ENCODE results near the gene ZDHHC18. TPM values are rescaled to one million over a fixed set of nuclear protein-coding genes. Genes with fewer than 3 reads are reported as not detected.

ZDHHC18 gene, protein sequence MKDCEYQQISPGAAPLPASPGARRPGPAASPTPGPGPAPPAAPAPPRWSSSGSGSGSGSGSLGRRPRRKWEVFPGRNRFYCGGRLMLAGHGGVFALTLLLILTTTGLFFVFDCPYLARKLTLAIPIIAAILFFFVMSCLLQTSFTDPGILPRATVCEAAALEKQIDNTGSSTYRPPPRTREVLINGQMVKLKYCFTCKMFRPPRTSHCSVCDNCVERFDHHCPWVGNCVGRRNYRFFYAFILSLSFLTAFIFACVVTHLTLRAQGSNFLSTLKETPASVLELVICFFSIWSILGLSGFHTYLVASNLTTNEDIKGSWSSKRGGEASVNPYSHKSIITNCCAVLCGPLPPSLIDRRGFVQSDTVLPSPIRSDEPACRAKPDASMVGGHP
- polyA plus RNA-seq: 6.6 and 9.3 TPM in 2 replicates

DNA sequence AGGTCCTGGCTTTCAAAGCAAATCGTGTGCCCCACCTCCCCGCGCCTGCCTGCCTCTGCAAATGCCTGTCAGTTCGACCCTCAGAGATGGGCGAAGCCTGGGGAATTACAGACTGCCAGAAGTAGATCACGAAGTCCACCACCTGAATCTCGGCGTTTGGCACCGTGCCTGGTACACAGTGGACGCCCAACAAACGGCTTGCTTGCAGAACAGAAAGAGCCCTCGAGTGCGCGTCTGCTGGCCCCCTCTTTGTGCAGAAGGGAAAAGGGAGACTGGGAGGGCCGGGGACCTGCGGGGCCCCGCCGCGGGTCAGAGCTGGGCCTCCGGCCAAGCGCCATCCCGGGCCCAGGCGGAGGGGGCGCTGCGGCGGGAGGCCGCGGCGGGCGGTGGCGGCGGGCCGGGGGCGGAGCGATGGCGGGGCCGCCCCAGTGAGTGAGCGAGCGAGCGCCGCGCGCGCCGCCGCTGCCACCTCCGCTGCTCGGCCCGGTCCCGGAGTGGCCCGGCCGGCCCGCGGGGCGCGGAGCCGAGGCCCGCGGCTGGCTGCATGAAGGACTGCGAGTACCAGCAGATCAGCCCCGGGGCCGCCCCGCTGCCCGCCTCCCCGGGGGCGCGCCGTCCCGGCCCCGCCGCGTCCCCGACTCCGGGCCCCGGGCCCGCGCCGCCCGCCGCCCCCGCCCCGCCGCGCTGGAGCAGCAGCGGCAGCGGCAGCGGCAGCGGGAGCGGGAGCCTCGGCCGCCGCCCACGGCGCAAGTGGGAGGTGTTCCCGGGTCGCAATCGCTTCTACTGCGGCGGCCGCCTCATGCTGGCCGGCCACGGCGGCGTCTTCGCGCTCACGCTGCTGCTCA is at the start of gene ZDHHC18:
ZDHHC18 (plus strand) TSS at position 428 of the 845 bp plus-strand sequence; CDS start at position 545, 117 bp downstream.

DNA sequence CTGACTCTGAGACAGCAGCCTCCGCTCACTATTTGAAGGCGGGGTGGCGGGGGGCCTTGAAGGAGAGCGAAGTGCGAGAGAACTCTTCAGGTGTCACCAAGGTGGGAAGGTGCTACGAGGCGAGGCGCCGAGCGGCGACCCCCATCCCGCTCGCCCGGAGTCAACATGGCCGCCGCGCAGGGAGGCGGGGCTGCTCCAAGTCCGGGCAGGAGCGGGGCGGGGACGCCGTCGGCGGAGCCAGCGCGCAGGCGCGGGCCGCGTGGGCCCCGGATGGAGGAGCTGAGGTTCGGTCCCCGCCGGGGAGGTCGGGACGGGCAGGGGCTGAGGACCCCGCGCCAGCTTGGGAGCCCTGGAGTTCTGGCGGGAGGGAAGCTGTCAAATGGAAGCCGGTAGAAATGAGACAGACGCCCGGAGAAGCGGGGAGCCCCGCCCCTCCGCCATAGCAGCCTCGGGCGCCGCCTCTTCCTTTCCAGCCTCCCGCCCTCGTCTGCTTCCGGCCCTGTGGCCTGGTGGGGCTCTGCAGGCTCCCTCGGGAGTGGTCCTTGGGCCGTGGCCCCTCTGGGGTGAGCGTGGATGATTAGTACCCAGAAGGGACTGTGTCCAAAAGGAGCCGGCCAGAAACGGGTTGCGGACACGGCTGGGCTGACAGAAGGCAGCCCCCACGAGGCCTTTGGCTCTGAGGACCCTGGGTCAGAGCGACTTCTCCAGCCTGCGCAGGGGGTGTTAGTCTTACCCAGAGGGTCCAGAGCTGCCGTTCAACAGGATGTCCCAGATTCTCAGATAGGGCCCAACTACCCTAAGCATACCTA is 38.6 kb upstream of the ZDHHC18 start, which contains the start of gene PIGV:
PIGV (plus strand) TSS at position 245 of the 809 bp plus-strand sequence. CDS start 2,866 bp downstream, outside the sequence.

DNA sequence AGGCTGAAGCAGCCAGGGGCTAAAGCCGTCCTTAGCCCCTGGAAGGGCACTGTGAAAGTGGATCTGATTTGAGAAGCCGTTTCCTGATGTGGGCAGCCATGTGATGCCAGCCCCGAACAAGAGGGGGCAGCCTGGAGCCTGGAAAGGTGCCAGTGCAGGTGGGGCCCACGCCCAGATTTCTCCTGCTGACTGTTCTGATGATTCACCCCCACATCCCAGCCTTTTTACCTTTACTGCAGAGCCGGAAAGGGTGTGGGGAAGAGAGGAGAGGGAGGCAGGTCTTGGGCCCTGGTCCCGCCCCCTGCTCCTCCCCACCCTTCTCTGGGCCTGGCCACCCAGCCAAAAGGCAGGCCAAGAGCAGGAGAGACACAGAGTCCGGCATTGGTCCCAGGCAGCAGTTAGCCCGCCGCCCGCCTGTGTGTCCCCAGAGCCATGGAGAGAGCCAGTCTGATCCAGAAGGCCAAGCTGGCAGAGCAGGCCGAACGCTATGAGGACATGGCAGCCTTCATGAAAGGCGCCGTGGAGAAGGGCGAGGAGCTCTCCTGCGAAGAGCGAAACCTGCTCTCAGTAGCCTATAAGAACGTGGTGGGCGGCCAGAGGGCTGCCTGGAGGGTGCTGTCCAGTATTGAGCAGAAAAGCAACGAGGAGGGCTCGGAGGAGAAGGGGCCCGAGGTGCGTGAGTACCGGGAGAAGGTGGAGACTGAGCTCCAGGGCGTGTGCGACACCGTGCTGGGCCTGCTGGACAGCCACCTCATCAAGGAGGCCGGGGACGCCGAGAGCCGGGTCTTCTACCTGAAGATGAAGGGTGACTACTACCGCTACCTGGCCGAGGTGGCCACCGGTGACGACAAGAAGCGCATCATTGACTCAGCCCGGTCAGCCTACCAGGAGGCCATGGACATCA is 36.5 kb downstream of the ZDHHC18 start, which contains the start of gene SFN:
SFN (plus strand) TSS at position 369 of the 904 bp plus-strand sequence; CDS start at position 433, 64 bp downstream.

DNA sequence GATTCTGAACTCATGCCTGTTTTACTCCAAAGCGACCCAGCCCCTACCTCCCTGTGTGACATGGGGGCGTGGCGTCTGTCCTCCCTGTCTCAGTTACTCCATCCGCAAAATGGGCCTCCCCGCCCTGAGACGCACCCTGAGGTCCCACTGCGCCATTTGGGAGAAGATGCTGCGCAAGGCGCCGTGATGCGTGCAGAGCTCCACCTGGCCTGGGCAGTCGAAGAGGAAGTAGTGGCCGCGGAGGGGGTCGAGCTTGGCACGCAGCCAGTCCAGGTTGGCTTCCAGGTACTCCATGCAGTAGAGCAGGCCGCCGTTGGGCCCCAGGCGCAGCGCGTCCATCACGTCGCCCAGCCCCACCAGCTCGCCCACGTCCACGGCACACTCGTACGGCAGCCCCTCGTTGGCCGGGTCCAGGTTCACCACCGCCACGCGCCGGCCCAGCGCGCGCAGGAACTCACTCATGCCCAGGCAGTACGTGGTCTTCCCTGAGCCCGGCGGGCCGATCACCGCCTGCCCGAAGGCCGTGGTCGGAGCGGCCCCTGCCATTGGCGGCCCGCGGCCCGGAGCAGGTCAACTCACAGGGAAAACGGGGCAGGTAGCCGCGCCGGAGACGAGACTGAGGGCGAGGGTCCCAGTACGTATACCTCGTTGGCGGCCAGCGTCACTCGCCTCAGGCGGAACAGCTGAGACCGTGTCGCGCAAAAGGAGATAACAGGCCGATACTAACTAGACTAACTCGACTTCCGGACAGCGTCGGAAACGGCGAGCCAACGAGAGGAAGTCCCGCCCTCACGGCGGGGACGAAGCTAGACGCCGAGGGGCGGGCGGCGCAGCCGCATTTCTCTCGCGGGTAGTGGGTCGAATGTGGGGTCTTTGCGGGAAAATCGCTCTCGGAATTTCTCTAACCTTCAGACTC is 63.3 kb downstream of the ZDHHC18 start, which contains the start of gene GPN2:
GPN2 (minus strand) TSS at position 733 of the 916 bp plus-strand sequence; CDS start at position 546, 187 bp downstream.

DNA sequence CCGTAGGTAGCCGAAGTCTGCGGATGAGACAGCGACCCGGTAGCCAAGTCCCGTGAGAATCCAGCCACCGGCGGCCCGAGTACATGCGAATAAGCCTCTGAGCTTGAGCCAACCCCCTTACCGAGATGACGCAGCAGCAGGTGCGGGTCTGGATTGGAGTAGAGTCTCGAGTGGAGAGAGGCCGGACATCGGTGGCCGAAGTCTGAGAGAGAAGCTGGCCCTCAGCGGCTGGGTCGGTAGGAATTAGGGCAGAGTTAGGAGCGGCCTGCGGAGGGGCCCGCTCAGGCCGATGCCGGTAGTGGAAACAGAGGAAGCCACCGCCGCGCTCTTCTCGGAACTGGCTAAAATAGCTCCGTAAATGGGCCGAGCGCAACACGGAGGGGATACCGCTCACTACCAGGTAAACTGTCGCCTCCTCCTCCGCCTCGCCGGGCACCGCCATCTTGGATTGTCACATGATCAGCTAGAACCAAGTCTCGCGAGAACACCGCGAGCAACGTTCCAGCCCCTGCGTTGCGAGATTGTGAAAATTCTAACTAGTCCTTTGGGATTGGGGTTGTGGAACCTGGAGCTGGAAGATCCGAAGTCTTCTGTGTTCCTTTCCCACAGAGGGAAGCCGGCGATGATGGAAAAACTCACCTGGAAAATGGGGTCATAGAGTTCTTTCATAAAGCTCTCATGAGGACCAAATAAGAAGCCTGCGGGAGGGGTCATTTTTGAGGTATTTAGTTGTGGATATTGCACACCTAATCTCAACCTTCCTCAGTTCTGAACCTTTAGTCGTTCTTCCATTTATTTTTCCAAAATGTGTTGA is 73.7 kb downstream of the ZDHHC18 start, which contains the start of gene GPATCH3:
GPATCH3 (minus strand) TSS at position 467 of the 814 bp plus-strand sequence; CDS start at position 442, 25 bp downstream.

Other genes starting within 250 kb of the ZDHHC18 start
- 11.6 and 16.0 TPM in 2 replicates for gene ARID1A, start 130.7 kb upstream of the ZDHHC18 start, polyA plus RNA-seq
- 9.5 and 11.1 TPM in 2 replicates for gene PIGV, start 38.7 kb upstream of the ZDHHC18 start, polyA plus RNA-seq
- not detected in 2 replicates for gene SFN, start 36.5 kb downstream of the ZDHHC18 start, polyA plus RNA-seq
- 8.5 and 26.6 TPM in 2 replicates for gene GPN2, start 63.6 kb downstream of the ZDHHC18 start, polyA plus RNA-seq
- gene GPATCH3, start 73.8 kb downstream of the ZDHHC18 start, polyA plus RNA-seq: 0.83 and 1.6 TPM in 2 replicates
- not detected in 2 replicates for gene NR0B2, start 87.3 kb downstream of the ZDHHC18 start, polyA plus RNA-seq
- gene NUDC, start 95.1 kb downstream of the ZDHHC18 start, polyA plus RNA-seq: 23.6 and 26.5 TPM in 2 replicates
- gene KDF1, start 133.8 kb downstream of the ZDHHC18 start, polyA plus RNA-seq: not detected in 2 replicates
- 9.7 and 14.0 TPM in 2 replicates for gene TRNP1, start 167.0 kb downstream of the ZDHHC18 start, polyA plus RNA-seq
- gene TENT5B, start 186.2 kb downstream of the ZDHHC18 start, polyA plus RNA-seq: 0.20 TPM in 1 of 2 replicates, not detected in the other

Measured in Purkinje cell (primary cell).